GM19193 (cell line): ENCODE data around the gene RNASE12.

Experiments
- POLR2A ChIP-seq: IDR thresholded peaks from 4 replicates; pipeline ENCODE4 v1.6.1; 2011; ENCODE audit not compliant: insufficient read depth, insufficient read length; ENCODE audit errors: extremely low read depth

RNASE12 gene

GRCh38 chr14:20620798-20621478 is 29.8 kb upstream of the RNASE12 start:
- TF ChIP-seq POLR2A, result no peak

- TF ChIP-seq POLR2A, result no peak
Observed at GRCh38 chr14:20618271-20618749, 27.1 kb upstream of the RNASE12 start.

GRCh38 chr14:20617138-20618003 is 26.2 kb upstream of the RNASE12 start:
- TF ChIP-seq POLR2A, result no peak

DNA sequence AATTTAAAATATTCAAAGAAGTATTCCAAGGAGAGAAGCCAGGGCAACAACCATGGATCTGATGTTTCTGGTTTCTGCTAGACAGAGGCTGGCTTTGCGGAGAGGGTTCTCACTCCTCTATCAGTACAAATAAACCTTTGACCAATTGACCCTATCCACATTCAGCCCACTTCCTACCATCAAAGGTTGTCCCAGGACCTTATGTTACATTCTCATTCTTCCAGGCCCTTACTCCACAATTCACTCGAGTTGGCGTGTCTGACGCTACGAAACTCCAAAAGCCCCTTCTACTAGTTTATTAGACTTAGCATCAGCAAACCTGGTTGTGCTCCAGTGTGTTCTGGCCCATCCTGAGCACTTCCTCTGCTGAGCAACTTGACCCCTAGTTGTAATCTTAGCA is 24.8 kb upstream of the RNASE12 start:
- TF ChIP-seq POLR2A, result no peak

DNA sequence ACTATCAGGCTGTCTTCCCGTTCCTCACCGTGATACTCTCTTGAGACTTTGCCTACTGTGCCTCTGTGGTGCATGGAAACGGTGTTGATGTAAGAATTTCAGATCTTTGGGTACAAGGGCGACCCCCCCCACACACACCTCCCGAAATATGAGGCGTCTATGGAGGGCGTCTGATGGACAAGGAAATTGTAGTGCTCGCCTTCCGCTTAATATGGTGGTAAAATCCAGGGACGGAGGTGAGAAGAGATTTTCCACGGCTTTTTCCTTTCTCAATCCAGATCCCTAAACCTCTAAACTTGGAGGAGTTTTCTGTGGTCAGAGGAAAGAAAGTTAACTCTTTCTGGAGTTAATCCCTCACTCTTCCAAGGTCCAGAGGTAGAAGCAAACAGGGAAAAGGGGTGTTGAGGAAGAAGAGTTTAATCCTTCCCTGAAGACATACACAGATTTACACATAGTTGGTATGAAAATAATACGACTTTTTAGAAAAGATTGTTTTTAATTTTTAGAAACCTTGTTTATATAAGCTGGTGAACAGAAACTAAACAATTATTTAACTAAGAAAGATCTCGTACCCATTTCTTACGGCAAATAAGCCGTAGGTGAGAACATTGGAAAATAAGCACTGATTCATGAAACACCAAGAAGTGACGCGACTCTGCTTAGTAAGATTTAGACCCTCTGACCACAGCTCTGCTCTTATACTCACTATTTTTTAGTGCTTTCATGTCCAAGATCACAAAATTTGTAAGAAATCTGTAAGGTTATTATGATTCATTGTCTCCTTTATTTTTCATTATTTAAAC is 23.1 kb upstream of the RNASE12 start:
- no peak for TF ChIP-seq POLR2A

DNA sequence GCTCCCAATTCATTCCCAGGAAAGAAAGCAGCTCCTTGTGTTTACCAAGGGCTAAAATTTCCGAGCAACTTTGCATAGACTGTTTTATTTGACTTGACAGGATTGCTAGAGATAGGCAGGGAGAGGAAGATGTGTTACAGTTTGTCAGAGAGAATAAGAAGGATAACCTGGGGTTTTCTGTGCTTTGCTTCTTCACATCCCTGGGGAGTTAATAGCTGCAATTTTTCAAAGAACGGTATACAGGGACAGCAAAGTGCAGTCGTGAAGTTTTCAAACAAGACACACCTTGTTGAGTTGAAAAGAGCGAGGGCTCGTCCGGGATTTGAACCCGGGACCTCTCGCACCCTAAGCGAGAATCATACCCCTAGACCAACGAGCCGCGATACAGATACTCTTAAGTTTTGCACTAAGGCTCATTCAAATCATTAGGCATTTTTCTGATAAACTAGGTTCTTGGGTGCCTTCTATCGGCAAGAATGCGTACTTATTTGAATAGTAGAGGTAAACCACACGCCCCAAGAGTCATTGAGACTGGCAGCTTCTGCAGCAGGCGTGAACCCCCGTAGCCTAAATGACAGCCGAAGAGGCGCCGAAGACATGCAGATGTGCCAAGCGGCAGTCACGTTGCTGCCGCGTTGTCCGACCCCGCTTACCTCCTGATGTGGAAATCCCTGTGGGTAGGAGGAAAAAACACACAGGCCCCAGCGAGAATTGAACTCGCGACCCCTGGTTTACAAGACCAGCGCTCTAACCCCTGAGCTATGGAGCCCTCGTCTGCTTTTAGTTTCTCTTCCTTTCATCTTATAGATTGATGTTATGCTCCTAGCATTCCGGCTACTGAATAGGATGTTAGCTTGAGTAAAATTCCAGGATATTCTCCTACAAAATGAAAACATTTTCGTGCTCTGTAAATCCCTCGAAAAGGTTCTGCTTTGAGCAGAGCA is 22.2 kb upstream of the RNASE12 start:
- TF ChIP-seq POLR2A, result no peak

DNA sequence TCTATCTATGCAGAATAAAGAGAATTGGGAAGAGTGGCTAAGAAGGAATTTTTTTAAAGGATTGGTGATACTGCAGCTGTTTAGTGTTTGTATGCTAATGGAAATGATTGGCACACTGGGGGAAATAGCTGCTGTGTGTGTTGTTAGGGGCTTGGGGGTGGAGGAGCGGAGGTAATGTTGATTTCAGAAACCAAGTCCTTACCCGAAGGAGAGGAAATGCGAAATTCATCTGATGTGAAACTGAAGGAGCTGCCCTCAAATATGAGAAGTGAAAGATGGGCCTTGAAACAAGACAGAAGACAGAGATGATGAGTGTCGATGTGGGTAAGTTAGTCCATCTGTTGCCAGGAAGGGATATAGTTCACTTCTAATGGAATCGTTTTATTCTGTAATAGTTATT is 21.2 kb upstream of the RNASE12 start:
- TF ChIP-seq POLR2A, result no peak

GRCh38 chr14:20611277-20611676 is 20.1 kb upstream of the RNASE12 start:
- no peak for TF ChIP-seq POLR2A

DNA sequence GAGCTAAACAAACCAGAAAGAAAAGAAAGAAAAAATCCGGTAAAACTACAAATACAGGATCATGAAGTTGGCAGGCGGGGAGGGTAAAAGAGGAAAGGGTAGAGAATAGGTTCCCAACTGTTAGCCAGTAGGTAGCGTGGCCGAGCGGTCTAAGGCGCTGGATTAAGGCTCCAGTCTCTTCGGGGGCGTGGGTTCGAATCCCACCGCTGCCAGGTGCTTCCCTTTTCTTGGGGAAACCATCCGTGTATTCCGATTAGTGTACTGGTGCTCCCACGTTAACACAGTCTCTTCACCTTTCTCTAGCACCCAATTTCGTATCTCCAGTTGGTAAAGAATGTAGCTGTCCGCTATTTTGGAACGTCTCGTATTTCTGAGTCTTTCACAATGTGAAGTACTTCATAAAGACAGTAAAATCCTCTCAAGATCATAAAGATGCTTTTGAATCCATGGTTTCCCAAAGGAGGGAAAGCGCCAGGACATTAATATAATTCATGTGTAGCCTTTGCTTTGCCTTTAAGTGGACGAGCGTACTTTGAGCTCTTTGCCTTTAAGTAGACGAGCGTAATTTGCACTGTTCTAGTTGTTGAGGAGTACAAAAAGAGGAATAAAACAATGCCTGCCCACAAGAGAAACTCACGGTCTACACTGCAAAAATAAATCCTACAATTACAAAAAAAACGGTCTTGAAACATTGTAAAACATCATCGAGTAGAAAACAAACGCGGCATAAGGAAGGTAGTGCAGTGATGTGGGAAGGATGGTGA is 19.0 kb upstream of the RNASE12 start:
- TF ChIP-seq POLR2A, result no peak

GRCh38 chr14:20609215-20610001 is 18.2 kb upstream of the RNASE12 start:
- no peak for TF ChIP-seq POLR2A

DNA sequence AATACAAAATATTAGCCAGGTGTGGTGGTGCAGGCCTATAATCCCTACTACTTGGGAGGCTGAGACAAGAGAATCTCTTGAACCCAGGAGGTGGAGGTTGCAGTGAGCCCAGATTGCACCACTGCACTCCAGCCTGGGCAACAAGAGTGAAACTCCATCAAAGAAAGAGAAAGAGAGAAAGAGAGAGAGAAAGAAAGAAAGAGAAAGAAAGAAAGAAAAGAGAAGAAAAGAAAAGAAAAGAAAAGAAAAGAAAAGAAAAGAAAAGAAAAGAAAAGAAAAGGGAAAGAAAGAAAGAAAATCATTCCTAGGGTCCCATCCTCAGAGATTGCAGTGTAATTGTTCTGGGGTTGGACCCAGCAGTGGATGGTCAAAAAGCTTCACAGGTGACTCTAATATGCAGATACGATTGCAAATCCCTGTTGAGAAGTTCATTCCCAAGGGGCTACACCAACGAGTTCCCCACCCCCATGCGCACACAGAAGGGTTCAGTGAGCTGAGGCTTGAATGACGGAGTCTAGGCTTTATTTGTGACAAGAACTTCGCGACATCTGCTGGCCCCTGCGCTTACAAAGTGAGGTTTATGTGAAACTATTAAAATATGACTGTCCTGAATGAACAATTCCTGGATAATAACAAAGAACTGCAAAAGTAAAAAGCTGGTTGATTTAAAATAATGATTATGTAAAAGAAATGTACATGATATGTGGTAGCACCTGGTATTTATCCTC is 17.4 kb upstream of the RNASE12 start:
- no peak for TF ChIP-seq POLR2A

- TF ChIP-seq POLR2A, result no peak
Observed at GRCh38 chr14:20607617-20608016, 16.4 kb upstream of the RNASE12 start.
